CD4-positive, alpha-beta T cell treated with Interferon alpha-2 for 1 hour (primary cell): ENCODE measurements around the gene TTC22.
A peak's percentile ranks its signal among the peaks of the same experiment; 100 is the strongest.

Experiments used
- DNase-seq, 2 donors: peaks; one replicate each; pipeline ENCODE4 v3.0.0-alpha.2; 2020 to 2022

The TTC22 gene

DNA sequence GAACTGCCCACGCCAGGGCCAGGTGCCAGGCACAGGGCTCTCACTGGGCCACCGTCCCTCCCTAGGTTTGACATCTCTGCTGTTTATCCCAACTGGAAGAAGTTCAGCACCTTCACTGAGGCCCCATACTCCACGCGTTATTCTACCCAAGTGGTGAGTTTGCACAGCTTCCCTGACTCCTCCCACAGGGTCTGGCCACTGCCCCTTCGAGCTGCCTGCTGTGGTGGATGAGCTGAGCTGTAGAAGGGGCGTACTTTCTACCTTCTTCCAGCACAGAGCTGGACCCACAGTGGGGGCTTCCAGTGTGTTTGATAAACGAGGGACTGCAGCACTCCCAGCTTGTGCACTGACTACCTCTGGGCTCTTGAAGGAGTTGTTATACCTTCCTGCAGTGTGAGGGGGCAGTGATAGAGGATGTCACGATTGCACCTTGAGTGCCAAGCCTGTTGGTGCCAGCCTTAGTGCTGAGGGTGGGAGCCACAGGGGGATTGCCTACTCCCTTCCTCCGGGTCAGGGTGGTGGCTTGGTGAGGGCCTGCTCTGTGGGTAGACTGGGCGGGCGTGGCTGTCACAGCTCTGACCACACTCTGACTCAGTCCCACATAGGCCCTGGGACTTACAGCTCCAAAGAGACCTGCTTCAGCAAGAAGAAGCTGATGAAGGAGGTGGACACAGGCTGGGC is 5.9 kb upstream of the TTC22 start:
- DNase-seq, result peak; percentile 47 to 52

- no peak for DNase-seq
These were observed 4.9 kb upstream of the TTC22 start for GRCh38 chr1:54805981-54806381.

DNA sequence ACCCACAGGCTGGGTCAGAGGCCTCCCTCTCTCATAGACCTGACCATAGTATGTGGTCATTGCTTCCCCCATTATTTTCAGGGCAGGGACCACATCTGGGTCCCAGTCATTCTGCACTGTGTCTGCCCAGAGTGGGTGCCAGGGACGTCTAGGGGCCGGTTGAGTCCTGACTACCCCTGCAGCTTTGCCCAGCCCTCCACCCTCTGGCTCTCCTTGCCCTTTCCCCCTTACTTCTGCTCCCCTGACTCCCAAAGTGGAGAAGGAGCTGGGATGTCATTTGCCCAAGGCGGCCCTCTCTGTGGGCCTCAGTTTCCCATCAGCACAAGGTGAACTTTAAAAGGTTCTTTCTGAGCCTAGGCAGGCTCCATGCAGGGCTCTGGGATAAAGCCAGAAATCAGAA is 4.3 kb upstream of the TTC22 start:
- DNase-seq, result no peak

GRCh38 chr1:54804471-54805132 is 3.5 kb upstream of the TTC22 start:
- no peak for DNase-seq

- DNase-seq, result no peak
These were observed 2.8 kb upstream of the TTC22 start for GRCh38 chr1:54803761-54804470.

DNA sequence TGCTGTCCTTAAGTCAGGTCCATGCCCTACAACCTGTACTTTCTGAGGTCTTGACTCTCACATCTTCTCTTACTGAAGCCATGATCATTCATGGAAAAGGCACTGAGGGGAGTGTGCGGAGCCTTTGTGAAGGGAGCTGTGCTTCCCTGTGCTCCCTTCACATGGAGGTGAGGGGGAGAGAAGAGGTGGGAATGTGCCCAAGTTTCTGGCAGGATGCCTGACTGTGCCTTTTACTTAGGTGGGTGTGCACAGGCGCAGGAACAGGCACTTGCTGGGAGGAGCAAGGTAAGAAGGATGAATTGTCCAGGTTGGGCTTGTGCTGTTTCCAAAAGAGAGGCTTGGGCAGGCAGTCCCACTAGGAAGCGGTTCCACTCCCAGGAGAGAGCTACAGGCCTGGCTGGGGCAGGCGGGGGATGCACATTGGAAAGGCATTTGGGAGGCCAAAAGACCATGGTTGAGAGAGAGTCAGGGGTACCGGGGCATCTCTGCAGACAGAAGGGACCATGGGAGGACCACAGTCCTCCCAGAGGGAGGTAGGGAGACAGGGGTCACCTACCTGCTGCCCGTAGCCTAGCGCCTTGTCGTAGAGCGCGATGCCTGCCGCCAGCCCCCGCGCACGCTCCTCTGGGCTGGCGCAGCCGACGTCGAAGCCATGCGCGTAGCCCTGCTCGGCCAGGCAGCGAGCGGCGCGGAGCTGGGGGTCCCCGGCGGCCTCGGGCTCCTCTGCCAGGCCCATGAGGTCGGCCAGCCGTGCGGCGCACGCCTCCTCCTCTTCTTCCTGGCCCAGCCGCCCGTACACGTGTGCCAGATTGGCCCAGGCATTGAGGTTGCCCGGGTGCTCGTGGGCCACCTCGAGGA is 853 bp downstream of the TTC22 start:
- no peak for DNase-seq

DNA sequence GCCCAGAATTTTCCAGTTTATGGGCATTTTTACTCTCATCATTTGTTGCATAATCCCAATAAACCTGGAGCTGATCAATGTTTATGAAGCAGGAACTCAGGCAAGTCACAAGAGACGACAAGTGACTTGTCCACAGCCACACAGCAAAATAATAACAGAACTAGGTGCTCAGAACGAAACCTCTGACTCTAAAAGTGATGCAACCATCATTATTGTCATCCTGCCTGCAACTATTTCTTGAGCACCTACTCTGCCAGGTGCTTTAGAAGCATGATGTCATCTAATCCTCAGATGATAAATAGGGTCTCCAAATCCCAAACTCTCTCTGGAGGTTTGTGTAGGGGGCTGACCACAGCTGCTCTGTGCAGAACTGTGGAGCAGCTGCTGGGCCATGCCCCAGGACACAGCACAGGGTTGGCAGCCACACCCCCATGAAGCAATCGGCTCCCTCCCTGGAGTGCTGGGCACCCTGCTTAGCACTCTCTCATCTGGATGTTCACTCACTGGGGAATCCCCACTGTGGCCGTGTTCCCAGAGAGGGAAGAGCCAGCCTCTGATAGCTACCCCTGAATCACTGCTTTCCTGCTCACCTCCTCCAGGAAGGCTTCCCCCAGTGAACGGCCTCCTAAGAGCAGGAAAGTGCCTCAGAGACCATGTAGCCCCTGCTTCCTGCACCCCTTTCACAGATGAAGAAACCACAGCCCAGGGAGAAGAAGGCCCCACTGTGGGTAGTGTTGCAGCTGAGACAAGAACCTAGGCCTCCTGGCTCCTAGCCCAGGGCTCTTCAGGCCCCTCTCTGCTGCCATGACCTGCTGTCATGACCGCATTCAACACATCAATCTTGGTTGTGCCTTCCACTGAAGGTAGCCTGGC is 2.1 kb downstream of the TTC22 start:
- DNase-seq, result no peak

GRCh38 chr1:54798206-54798605 is 2.9 kb downstream of the TTC22 start:
- no peak for DNase-seq

GRCh38 chr1:54796902-54797301 is 4.2 kb downstream of the TTC22 start:
- no peak for DNase-seq

DNA sequence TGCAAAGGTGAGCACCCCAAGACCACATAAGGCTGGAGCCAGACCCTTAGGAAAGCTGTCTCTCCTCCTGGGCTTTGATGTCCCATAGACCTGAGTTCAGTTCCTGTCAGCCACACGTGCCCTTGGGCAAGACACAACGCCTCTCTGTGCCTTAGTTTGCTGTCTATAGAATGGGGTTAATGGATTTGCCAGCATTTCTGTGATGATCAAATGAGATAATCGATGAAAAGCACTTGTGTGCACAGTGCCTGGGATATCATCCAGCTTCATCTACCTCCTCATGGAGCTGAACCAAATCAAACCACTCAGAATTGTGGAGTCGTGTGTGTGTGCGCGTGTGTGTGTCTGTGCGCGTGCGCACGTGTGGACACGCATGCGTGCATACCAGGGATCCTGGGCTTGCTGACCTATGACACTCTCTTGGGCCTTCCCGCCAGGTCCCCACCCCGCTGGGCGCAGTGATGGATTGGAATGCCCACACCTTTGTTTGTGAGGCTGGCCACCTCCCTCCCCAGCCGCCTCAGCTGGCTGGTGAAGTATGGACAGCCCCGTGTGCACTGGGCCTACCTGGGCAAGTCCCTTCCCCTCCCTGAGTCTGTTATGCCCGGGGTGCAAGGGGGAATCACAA is 5.2 kb downstream of the TTC22 start:
- DNase-seq, result no peak

- DNase-seq, result no peak
These were observed 5.8 kb downstream of the TTC22 start for GRCh38 chr1:54795356-54795665.

DNA sequence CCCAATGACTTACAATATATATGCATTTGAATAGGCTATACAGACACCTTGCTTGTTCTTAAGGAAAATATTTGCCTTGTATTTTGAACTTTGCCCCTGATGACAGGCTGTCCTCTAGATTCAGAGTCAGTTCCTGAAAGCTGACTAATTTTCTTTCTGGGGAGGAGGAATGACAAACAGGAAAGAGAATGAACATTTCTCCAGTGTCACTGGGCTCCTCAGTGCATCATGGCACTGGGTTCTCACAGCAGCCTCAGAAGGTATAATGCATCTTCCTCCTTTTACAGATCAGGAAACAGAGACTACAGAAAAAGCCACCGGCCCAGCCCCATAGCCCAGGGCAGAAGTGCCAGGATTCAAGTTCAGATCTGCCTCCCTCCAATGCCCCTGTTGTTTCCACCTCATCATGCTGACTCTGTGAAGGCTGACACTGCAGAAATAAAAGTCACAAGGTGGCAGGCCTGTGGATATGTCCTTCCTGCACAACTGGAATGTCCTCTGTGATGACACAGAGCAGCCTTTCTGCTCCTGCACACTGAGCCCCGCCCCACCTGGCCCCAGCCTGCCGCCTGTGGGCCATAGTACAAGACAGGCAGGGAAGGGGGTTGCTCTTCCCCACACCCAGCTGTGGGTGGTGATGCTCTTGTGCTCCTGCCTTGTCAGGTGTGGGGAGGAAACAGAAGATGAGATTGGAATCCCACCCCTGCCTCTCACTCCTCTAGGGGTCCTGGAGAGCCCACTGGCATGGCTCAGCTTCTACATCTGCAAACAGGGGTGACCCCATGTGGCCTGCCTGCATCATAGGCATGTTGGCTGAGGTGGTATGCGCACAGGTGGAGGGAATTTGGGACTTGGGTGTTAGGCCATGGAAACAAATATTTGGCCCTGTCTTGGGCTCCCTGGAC is 6.4 kb downstream of the TTC22 start:
- DNase-seq, result no peak

- DNase-seq, result no peak
These were observed 8.3 kb downstream of the TTC22 start for GRCh38 chr1:54792686-54793282.

- DNase-seq, result peak; percentile 22 to 48
These were observed 9.1 kb downstream of the TTC22 start for GRCh38 chr1:54791880-54792522.

- DNase-seq, result no peak
These were observed 12.7 kb downstream of the TTC22 start for GRCh38 chr1:54788459-54788858.

DNA sequence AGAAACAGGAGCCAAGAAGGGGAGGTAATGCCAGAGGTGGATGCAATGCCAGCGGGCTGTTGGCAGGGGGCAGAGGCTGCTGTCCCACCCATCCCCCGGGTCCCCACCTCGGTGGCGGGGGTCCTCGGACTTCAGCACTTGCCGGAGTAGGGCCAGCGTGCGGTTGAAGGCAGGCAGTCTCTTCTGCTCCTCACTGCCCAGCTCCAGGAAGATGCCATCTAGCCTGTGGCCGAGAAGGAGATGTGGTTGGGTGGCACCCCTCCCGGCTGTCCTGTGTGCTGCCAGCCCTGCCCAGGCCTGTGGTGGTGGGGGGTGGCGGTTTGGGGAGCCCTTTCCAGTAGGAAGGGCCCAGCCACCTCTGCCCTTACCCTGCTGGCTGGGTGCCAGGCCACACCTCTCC is 13.5 kb downstream of the TTC22 start:
- DNase-seq, result no peak

GRCh38 chr1:54786778-54787177 is 14.3 kb downstream of the TTC22 start:
- DNase-seq, result no peak

DNA sequence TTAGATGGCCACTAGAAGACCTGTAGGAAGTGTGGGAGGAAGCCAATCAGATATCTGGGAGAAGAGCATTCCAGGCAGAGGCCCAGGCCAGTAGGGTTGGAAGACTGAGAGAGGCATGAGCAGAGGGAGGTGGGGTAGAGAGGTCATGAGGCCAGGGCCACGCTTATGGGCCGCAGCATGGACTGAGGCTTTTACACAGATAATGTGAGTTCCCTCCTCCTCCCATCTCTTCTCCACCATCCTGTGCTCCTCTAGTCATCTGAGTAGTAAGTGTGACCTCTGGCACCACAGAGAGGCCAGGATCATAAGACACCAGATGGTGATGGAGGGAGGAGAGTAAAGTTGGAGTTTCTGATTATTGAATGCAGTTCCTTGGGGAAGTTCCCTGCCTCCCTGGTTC is 17.1 kb downstream of the TTC22 start:
- DNase-seq, result no peak

DNA sequence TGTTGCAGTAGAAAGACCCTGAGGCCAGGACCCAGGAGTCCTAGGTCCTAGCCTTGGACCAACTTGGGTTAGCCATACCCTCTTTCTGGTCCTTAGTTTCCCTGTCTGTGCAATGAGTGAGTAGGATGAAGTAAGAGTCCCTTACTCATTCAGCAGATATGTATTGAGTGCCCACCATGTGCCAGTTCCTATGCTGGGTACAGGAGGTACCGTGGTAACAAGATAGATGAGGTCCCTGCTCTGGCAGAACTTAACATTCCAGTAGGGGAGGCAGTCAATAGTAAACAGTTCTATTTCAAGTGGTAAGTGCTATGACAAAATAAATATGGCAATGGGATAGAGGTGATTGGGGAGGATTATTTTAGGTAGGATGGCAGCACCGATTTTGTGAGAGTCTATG is 18.5 kb downstream of the TTC22 start:
- DNase-seq, result no peak

DNA sequence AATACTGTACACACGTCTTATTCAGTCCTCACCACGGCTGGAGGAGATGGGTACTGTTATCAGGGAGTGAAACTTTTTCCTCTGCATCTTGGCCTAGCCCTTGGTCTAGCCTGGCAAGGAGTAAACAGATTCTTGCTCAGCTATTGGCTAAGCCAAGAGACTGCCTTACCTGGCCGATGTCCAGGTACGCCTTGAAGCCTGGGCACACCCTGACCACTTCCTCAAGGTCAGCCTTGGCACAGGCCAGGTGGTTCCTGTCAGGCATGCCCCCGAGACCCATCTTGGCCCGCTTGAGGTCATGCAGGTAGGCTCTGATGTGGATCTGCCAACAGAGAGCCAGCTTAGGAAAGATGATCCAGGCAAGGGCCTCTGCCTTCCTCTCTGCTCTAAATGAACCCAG is 19.0 kb downstream of the TTC22 start:
- no peak for DNase-seq
